GM21423 (cell line): ENCODE measurements around the gene GPC3.

Experiments
- ATAC-seq: cut with Tn5 transposase; IDR thresholded peaks from one replicate; pipeline ENCODE4 v1.9.1; 2021; ENCODE audit warnings: mild to moderate bottlenecking, moderate library complexity; ENCODE audit not compliant: unreplicated experiment

GPC3 gene

DNA sequence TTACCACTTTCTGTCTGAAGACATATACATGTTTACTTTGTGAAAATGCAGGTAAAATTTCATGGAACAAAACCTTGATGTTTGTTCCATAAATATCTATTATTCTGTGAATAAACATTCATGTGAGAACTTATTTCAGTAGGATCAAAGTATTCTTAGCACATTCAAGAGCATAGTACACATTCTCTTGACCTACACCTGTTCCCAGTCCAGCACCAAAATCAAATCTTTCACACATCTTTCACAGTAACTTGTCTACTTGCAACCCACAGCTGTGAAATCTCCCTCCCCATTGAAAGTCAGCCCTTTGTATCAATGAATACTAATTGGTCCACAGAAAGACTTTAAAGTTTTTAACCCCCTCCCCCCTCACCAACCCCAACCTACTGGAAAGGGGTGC is 283.2 kb downstream of the GPC3 start:
- no peak for ATAC-seq

DNA sequence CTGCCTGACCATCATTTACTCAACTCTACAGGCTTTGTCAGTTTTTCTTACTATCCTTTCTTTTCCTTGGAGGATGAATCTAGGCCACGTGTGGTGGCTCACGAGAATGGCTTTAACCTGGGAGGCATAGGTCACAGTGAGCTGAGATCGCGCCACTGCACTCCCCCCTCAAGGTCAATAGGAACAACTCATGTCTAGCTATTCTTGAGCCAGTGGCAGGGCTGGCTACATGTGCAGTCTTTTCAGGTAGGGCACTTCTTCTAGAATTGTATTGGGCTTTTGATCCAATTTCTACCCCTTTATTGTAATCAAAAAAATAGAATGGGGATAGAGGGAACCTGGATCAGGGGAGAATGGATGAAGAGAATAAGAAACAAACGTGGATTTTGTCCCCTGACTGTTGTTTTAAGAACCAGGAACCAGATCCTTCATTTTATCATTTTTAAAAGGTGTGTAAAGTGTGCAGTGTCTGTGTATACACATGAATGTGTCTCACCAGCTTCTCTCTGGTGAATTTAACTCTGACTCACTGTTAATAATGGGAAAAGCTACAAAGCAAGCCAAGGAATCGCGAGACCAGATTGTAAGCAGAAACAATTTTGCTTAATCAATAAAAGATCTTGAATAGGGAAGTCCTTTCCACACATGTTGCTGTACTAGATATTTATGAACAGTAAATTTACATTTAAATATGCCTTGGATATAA is 286.2 kb downstream of the GPC3 start:
- ATAC-seq = no peak

DNA sequence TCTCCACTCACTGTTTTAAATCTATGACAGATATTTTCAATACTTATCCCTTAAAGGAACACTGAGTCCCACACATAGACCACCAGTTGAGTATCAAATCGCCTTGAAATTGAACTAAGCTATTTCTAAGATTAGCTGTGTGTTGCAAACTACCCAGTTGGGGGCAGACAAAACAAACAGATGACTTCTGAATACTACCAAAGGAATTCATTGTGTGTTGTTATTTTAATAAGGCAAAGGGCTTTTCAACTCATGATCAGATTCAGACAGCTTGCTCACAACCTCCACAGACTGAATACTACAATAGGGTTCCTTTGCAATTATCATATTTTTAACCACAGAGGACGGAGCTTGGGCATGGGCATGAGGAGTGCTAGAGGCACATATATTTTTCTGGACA is 287.1 kb downstream of the GPC3 start:
- no peak for ATAC-seq

DNA sequence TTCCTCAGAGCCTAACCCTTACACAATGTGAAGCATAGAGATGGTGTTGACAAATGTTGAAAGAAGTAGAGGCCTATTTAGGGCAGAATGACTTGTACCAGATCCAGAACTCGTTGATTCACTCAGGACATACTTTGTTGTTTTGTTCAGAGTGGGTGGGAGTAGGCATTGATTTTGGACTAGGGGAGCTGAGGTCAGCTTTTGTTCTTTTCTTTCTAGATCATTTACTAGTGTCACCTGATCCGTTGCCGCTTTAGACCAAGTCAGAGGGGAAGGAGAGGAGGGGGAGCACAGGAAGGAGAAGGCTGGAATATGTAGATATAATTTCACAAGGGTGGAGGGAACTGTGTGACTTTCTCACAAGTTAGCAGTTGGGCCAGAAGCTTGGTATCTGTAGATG is 287.7 kb downstream of the GPC3 start:
- no peak for ATAC-seq

DNA sequence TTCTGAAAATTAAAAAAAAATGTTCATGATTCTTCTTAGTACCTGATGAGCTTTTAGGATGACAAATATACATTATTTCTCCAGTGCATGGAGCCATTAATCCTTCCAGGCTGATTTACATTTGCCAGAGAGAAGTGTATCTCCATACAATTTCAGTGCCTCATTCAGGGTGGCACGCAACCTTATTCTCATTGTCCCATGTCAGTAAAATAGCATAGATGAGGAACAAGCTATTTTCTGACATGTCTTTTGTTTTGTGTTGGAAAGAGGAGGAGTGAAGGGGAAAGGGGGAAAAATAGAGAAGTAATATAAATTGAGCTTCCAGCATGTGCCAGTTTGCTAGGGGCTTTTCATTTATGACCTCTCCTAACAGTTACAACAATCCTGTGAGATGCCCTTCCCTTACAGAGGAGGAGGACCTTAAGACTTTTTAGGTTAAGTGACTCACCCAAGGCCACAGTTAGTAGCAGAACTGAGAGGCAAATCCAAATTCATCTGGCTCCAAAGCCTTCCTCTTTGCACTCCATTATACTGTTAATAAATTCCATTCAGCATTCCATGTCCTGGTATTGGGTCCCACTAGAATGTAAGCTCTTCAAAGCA is 295.3 kb downstream of the GPC3 start:
- no peak for ATAC-seq

DNA sequence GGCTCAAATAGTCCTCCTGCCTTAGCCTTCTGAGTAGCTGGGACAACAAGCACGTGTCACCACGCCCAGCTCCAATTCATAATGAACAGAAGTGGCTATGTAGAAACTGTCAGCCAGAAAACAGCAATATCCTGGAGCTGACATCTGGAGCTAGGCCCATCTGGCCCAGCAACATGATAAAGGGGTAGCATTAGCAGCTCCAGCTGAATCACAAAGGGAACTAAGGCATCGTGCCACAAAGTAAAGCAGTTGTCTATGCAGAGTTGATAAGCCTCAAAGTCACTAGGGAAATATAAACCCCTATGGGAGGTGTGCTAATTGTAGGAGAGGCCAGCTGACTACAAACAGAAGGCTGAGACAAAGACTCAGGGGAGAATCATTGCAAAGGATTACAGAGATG is 299.6 kb downstream of the GPC3 start:
- no peak for ATAC-seq

DNA sequence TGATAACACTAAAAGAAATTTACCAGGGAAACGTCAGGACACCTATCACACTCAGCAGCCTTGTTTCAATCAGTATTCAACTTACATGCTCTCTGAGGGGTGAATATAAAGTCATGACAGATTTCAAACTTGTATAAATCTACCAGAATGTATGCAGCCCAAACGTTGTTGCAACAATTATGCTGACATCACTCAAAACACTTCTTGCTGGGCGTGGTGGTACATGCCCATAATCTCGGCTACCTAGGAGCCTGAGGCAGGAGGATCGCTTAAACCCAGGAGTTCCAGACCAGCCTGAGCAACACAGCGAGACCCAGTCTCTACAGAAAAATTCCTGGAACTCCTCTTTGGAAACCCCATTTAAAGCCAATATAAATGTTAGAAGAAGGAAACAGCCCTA is 303.5 kb downstream of the GPC3 start:
- no peak for ATAC-seq

DNA sequence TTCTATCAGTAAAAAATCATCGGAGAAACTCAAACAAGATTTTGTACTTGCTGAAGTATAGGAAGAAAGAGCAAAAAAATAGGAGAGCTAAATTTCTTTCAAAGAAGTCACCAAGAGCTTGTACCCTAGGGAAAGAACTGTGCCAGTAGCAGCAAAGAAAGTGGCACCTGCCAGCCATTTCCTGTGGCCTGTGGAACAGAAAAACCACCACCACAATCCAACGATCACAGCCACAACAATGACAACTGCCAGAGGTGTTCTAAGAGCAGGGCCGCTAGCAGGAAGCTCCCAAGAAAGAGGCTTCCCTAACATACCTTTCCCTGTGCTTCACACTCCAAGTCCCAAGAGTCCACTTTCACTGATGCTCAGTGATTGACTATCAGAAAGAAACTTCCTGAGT is 304.0 kb downstream of the GPC3 start:
- no peak for ATAC-seq

DNA sequence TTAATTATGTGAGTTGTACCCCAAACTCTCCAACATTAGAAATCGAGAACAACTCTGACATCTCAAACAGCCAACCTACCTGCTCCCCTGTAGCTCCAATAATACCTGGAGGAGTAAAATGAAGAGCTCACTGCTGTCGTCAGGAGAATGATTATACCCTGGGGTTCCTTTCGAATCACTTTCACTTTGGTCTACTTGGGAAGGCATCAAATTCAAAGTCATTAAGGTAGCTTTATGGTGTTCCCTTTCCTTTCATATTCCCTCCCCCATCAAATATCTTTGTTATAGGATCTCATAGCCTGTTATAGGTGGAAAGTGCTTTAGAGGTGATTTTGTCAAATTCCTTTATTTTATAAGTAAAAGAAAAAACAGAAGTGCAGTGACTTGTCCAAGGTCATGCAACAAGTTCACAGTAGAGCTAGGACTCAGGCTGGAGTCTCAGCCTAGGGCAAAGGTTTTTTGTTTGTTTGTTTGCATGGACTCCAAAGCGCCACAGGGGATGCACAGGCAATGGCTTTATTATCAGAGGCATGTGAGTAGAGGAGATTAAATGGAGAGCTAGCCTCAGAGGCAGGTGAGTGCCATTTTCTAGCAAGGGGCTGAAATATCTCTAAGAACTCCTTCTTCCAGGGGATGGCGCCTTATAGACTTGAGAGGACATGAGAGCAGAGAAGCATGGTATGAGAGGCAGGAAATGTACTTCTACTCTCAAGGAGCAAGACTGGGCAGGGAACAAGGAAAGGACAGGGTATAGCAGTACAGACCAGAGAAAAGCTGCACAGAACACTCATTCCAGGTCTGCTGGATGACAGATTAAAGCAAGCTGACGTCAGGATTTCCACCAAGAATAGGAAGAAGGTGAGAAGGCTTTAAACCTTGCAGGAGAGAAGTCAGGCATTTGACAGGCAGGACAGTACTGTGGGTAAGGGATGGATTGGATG is 308.0 kb downstream of the GPC3 start:
- ATAC-seq = no peak

DNA sequence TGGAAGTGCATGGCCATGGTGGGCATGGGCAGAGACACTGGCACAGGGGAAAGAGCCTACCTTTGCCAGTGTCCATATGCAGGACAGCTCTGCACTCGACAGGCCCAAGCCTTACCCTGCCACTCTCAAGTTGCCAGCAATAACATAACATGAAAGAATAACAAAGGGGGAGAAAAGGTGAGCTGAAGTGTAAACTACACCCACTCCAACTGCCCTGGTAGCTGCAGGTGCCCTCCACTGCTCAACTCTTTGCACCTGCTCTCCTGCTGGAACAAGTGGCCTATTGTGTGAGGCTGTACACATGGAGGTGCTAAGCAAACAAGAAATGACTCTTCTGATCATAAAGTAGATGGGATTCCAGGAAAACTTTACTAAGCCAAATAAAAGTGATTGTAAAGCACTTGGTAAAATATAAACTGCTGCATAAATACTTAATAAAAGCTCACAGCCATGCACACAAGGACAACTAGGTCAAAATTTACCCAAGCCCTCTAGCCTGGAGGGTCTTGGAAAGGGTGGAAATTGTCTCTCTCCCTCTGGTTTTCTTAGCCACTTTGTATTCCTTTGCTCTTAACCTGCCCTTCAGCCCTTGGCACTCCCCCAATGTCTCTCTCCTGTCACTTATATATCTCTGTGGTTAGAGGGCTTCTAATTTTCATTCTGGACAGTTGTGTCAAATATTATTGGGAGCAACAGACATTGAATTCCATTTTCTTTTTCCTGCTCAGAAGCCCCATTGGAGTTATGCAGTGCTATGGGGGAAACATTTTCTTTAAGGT is 308.9 kb downstream of the GPC3 start:
- ATAC-seq = no peak

DNA sequence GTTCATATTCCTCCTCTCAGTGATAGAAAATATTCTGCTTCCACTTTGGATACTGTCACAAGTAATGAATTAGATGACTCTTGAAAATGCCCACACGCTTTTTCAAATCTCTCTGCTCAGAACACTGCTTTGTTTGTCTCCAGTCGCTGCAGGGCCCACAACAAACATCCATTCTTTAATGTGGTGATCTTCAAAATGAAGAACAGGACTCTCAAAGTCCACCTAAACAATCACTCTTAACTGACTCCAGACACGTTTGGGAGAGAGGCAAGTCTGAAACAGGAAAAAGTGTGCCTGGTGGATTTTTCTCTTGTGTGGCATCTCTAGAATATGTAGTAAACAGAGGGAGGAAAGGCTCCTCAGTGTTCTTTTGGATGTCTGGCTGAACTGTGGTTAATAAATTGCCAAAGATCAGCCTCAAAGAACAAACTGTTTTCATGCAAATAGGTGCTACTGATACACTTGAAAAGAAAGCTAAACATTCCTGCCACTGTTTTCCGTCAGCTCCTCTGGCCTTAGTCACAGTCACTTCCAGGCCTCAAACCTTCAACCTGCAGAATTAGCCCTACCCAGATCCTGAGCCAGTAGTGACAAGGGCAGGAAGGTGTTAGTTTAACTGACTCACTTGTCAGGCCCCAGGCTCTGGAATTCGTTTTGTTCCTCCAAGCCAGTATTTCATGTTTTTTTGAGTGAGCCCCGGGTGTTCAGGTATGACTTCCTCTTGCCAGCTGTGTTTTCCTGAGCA is 310.5 kb downstream of the GPC3 start:
- ATAC-seq = no peak

DNA sequence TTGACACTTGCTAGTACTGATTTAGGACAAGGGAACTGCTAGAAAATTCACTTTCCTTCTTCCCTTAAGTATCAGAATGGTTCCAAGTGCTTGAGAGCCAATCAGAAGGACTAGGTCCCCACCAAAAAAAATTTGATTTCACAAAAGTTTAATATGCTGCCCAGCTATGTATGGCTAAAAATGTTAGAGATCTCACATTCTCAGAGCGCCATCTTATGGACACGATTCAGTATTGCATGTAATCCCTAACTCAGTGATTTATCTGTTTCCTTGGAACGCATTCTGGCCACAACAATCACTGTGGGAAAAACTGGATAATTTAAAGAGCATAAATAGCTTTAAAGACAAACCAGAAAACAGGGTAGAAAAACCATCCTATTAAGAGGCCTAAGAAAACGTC is 315.0 kb downstream of the GPC3 start:
- no peak for ATAC-seq

DNA sequence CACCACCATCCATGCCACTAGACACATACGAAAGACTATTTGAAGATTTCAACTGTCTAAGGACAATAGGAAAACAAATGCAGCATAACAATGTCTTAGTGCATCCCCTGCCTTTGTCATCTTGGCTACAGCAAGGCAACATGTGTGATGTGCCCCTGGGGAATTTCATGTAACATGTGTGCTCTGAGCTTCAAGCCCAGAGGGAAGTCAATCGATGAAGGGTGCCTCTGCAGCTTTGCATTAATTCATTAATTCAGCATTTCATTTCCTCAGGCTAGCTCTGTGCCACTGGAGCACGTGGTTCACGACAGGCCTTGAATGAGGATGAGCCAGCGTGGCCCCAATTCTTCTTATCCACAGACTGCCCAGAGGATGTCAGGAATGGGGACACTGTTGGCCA is 316.2 kb downstream of the GPC3 start:
- ATAC-seq = no peak

DNA sequence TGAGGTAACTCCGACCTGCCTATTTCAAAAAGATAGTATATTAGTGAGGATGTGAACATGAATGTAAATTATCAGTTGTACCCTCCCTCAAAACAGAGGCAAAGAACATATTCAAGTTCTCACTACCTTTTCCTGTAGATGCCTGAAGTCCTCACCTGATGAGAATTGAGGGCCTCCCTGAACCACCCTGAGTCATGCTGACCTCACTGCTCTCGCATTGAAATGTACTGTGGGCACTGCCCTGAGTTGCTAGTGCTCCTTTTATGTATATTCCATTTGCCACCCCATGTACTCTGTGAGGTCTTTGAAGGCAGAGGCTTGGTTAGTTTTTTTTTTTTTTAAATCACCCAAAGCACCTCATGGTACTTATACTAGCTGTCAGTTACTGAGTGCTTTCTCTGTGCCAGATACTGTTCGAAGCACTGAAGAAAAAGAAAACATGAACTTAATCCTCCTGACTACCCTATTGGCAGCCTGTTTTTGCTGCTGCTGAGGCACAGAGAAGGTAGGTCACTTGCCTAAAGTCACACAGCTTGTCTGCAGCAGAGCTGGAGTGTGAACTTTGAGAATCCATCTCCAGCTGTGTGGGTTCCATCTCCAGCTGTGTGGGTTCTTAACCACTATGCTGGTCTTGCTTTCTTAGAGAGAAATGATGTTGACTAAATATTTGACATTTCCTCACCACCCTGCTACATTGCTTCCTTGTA is 317.0 kb downstream of the GPC3 start:
- no peak for ATAC-seq

DNA sequence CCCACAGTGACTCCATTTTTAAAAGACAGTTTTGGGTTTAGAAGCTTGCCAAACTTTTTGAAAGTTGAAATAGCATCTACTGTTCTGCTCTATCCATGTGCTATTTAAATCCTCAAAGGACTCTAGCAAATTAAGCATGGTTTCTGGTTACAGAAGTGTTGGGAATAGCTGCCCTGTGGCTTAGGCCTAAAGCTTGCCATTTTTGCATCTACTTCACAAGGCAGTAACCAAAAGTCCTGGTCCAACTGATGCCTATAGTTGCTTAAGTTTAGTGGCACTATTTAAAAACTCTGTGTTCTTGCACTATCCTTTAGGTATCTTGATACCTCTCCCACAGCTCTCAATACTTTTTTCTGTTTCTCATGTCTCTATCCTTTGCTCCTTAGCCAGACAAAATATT is 319.1 kb downstream of the GPC3 start:
- ATAC-seq = no peak

DNA sequence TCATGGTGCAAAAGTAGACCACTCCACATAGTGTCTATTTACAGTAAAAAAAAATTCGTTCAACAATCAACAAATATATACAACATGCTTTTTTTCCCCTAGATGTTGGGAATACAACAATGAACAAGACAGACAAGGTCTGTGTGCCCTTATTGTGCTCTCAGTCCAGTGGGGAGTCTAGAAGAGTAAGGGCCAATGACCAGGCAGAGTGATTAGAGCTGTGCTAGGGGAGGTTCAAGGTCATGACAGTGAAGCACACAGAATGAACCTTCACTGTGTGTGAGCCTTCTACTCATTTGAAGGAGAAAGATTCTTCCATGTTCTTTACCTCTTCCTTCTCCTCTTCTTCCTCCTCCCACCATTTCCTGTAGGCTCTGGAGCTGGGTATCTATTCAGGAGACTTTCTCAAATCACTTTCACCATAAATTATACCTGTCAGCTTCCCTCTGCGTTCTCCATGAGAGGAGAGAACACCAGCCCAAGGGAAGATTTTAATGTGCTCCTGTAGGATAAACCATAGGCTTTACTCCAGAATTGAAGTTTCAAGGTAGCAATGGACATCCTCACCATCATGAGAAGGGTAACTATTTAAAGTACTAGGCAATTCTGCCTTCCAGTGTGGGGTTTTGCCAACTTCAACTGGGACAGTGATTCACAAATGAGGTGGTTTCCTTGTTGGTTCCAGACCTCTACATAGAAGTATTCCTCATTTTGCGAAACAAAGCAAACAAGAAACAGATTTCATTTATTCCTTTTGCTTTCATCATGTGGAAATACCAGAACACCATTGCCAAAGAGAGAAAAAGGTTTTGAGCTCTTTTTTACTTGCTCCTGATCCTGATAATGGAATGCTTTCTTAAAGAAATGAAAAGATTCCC is 323.2 kb downstream of the GPC3 start:
- no peak for ATAC-seq

DNA sequence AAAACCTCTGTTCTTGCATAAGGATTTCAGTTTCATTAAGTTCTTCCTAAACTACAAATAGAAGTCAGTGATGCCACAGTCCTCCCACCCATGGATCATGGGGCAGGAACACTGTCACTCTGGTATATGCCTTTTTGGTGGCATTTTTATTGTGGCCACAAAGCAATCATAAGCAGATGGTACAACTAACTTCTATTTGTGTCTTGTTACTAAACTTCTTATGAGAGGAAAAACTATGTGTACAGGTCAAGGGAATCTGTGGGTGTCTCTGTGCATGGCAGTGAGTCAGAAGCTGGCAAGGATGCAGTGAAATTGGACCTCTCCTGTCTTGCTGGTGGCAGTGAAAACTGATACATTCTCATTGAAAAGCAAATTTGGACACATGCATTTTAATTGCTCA is 325.1 kb downstream of the GPC3 start:
- ATAC-seq = no peak

DNA sequence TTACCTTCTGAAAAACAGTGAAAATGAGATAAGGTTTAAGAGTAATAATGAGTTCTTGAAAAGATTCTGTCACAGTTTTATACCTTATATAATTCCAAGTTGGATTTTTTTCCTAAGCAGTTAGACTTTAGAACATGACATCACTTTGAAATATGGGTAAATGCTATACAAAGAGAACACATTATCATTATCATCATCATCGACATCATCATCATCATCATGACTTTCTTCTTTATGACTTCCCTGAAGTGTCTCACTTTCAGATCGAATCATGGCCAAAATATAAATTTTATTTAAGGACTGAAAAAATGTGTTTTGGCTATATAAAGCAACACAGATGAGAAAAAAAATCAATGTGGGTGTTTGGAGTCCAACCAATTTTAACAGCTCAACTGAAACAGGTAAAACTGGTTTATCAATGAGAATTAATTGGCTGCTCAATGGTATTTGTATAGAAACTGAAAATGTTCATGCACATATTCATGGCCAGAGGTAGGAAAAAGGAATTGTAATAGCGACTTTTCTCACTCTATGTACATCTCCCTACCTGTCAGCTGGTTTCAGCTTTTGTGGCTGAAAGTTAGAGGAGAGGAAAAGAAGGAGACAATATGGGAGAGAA is 327.0 kb downstream of the GPC3 start:
- no peak for ATAC-seq
